Keratinocyte (primary cell): ENCODE results near the gene MAP3K1. TPM values are rescaled to one million over a fixed set of nuclear protein-coding genes. Genes with fewer than 3 reads are reported as not detected.

Source experiments
- DNase-seq: peaks from one replicate; pipeline ENCODE4 v3.0.0-alpha.2; 2011; ENCODE audit warnings: low read depth, missing footprints, low spot score
- FAIRE-seq: peaks from 2 replicates; lab custom pipeline; 2011; peaks lifted over from hg19 to GRCh38; lab: Jason Lieb, UNC
- H2AFZ ChIP-seq: 2 replicates; pipeline ENCODE4 v1.6.0; 2012; ENCODE audit warnings: low read length, control low read depth, inconsistent platforms; ENCODE audit not compliant: control insufficient read depth
- H3K27ac ChIP-seq: 2 replicates; pipeline ENCODE4 v1.5.1; 2011; ENCODE audit warnings: low read length; ENCODE audit not compliant: control insufficient read depth, insufficient read depth
- H3K27me3 ChIP-seq: 3 replicates; pipeline ENCODE4 v1.6.0; 2011; ENCODE audit warnings: low read length; ENCODE audit not compliant: control insufficient read depth, insufficient read depth; ENCODE audit errors: extremely low read depth
- H3K36me3 ChIP-seq, 2 experiments: 2 replicates in 1 of 2; 3 replicates in 1 of 2; pipeline ENCODE4 v1.5.1; 2011; ENCODE audit warnings: low read length in 2 of 2, mild to moderate bottlenecking in 1 of 2; ENCODE audit not compliant: control insufficient read depth in 2 of 2, insufficient read depth in 2 of 2; ENCODE audit errors: extremely low read depth in 1 of 2
- H3K4me1 ChIP-seq: 3 replicates; pipeline ENCODE4 v1.5.1; 2011; ENCODE audit warnings: low read length; ENCODE audit not compliant: control insufficient read depth, insufficient read depth; ENCODE audit errors: extremely low read depth
- H3K4me2 ChIP-seq: 3 replicates; pipeline ENCODE4 v1.6.0; 2011; ENCODE audit warnings: low read depth, low read length; ENCODE audit not compliant: control insufficient read depth, insufficient read depth; ENCODE audit errors: extremely low read depth
- H3K4me3 ChIP-seq, 3 experiments: fragments of 200-600 bp in 1 of 3; sonication (generic) in 1 of 3; 2 replicates in 2 of 3; 3 replicates in 1 of 3; pipeline ENCODE4 v1.5.1; 2011 to 2016; ENCODE audit warnings: low read length in 3 of 3, mild to moderate bottlenecking in 3 of 3, control low read depth in 2 of 3, inconsistent platforms in 1 of 3, low read depth in 1 of 3, mixed read lengths in 1 of 3, mixed run types in 1 of 3, moderate library complexity in 1 of 3; ENCODE audit not compliant: control insufficient read depth in 2 of 3, insufficient read depth in 2 of 3; ENCODE audit errors: extremely low read depth in 1 of 3
- H3K79me2 ChIP-seq: 2 replicates; pipeline ENCODE4 v1.6.0; 2012; ENCODE audit warnings: low read length; ENCODE audit not compliant: control insufficient read depth, insufficient read depth
- H3K9ac ChIP-seq: 3 replicates; pipeline ENCODE4 v1.6.0; 2011; ENCODE audit warnings: low read length; ENCODE audit not compliant: control insufficient read depth, insufficient read depth; ENCODE audit errors: extremely low read depth
- H3K9me1 ChIP-seq: 3 replicates; pipeline ENCODE4 v1.6.0; 2011; ENCODE audit warnings: low read length; ENCODE audit not compliant: control insufficient read depth, insufficient read depth; ENCODE audit errors: extremely low read depth
- H3K9me3 ChIP-seq: 2 replicates; pipeline ENCODE4 v1.5.1; 2012; ENCODE audit warnings: low read depth, low read length; ENCODE audit not compliant: control insufficient read depth
- H4K20me1 ChIP-seq: 3 replicates; pipeline ENCODE4 v1.6.0; 2011; ENCODE audit warnings: low read length; ENCODE audit not compliant: control insufficient read depth, insufficient read depth; ENCODE audit errors: extremely low read depth
- EZH2 ChIP-seq: IDR thresholded peaks from one replicate; pipeline ENCODE4 v1.6.1; 2012; ENCODE audit warnings: inconsistent platforms, mild to moderate bottlenecking, low read length, moderate library complexity
- dilution Hi-C: fragments of 300-500 bp; cut with MboI; formaldehyde crosslinking; loops from one replicate; pipeline ENCODE4 v1.7.0; 2020; ENCODE audit warnings: low sequenced_read_pairs; ENCODE audit not compliant: extremely low pct_ligation_motif_present
- polyA plus RNA-seq, 5 experiments: library from polyadenylated mRNA; depleted of rRNA in 3 of 5; stranded (reverse) in 3 of 5; stranded (forward) in 1 of 5; unstranded in 1 of 5; fragments of >200 nt; gene quantifications; 1 replicate in 1 of 5; 2 replicates in 3 of 5; 3 replicates in 1 of 5; pipeline versions ENCODE4 v1.2.1 to v1.2.3, GENCODE V29; 2011 to 2012; ENCODE audit warnings: missing spikeins in 2 of 5, low read depth in 1 of 5, low replicate concordance in 1 of 5
- TF ChIP-seq, protein P1 (sequence below), 3 experiments: IDR thresholded peaks in 1 of 3; conservative IDR thresholded peaks in 1 of 3; optimal IDR thresholded peaks in 1 of 3; 2 replicates in 2 of 3; 3 replicates in 1 of 3; pipeline versions ENCODE3 to v1.5.1; 2011; ENCODE audit warnings: low read length in 3 of 3, mild to moderate bottlenecking in 3 of 3, moderate library complexity in 2 of 3, control low read depth in 1 of 3, inconsistent platforms in 1 of 3; ENCODE audit not compliant: insufficient read depth in 2 of 3; ENCODE audit errors: extremely low read depth in 1 of 3

The MAP3K1 gene
- polyA plus RNA-seq, 1 donor (not counting 4 experiments of a cell fraction or from before 2014, with no cell fraction given), result 8.0 TPM

DNA sequence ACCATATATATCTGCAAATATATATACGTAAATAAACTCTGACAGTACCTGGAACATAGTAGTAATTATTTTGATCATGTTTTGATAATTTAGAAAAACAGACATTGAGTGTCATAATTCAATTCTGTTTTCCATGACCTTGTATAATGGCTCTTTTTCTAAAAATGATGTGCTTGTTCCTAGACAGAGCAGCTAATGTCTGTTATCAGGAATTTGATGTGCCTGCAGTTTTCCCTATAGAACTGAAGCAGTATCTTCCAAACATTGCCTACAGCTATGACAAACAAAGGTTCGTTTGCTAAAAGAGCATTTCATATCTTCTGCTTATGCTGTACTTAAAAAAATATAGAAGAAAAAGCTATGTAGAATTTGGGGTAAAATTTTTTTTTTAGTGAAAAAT is 99.3 kb downstream of the MAP3K1 start:
- H3K36me3 ChIP-seq, result peaks cover 0 to 2% of the 10 kb centered on the region in 2 experiments
- no peaks in the 10 kb centered on the region for H3K79me2 ChIP-seq
- dilution Hi-C loops, result no loop called here
- H3K27me3 ChIP-seq, result no peaks in the 10 kb centered on the region
- H3K9ac ChIP-seq, result no peak overlapping the region
- TF ChIP-seq, protein P1, sequence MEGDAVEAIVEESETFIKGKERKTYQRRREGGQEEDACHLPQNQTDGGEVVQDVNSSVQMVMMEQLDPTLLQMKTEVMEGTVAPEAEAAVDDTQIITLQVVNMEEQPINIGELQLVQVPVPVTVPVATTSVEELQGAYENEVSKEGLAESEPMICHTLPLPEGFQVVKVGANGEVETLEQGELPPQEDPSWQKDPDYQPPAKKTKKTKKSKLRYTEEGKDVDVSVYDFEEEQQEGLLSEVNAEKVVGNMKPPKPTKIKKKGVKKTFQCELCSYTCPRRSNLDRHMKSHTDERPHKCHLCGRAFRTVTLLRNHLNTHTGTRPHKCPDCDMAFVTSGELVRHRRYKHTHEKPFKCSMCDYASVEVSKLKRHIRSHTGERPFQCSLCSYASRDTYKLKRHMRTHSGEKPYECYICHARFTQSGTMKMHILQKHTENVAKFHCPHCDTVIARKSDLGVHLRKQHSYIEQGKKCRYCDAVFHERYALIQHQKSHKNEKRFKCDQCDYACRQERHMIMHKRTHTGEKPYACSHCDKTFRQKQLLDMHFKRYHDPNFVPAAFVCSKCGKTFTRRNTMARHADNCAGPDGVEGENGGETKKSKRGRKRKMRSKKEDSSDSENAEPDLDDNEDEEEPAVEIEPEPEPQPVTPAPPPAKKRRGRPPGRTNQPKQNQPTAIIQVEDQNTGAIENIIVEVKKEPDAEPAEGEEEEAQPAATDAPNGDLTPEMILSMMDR (optimal IDR thresholded peaks at IDR 0.05 in 1 of 3, IDR thresholded peaks at IDR 0.05 in 1 of 3, conservative IDR thresholded peaks at IDR 0.05 in 1 of 3; ENCODE audit: extremely low read depth in 1 of 3, insufficient read depth in 2 of 3, low read length in 3 of 3), result no peak
- no peak for TF ChIP-seq EZH2
- H3K4me2 ChIP-seq, result no peak overlapping the region
- H3K4me1 ChIP-seq, result peaks cover 11% of the 10 kb centered on the region
- no peak for DNase-seq
- no peaks in the 10 kb centered on the region for H3K9me3 ChIP-seq
- H3K4me3 ChIP-seq, result no peak overlapping the region
- no peak overlapping the region for H2AFZ ChIP-seq
- no peak overlapping the region for H3K27ac ChIP-seq
- H4K20me1 ChIP-seq, result no peaks in the 10 kb centered on the region
- FAIRE-seq, result no peak
- H3K9me1 ChIP-seq, result no peaks in the 10 kb centered on the region

DNA sequence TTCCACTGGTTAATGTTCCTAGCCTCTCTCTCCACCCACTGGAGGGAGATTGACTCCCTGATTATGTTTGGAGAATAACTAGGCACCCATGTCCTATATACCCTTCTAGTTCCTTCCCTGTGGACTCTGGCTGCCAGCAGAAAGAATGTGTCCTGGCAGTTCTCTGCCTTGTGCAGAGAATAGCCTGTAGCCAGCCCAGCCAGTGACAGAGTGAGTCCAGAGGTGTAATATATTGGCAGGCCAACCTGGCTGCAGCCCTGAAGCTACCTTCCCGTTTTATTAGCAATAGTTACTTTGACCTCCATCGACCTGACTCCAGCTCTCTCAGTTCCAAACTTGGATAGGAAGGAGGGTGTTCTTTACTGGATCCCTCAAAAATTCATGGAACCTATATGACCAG is 102.2 kb downstream of the MAP3K1 start:
- peaks cover under 1 to 4% of the 10 kb centered on the region in 2 experiments for H3K36me3 ChIP-seq
- no peaks in the 10 kb centered on the region for H3K27me3 ChIP-seq
- no peak for DNase-seq
- H3K27ac ChIP-seq, result no peak overlapping the region
- dilution Hi-C loops, result no loop called here
- no peak overlapping the region for H3K4me3 ChIP-seq
- no peak overlapping the region for H3K9ac ChIP-seq
- H3K79me2 ChIP-seq, result no peaks in the 10 kb centered on the region
- H3K9me1 ChIP-seq, result no peaks in the 10 kb centered on the region
- H4K20me1 ChIP-seq, result no peaks in the 10 kb centered on the region
- no peaks in the 10 kb centered on the region for H3K4me1 ChIP-seq
- no peak overlapping the region for H2AFZ ChIP-seq
- TF ChIP-seq, protein P1 (optimal IDR thresholded peaks at IDR 0.05 in 1 of 3, IDR thresholded peaks at IDR 0.05 in 1 of 3, conservative IDR thresholded peaks at IDR 0.05 in 1 of 3; ENCODE audit: extremely low read depth in 1 of 3, insufficient read depth in 2 of 3, low read length in 3 of 3), result no peak
- TF ChIP-seq EZH2, result no peak
- H3K4me2 ChIP-seq, result no peak overlapping the region
- H3K9me3 ChIP-seq, result no peaks in the 10 kb centered on the region
- no peak for FAIRE-seq
